Heart left ventricle (tissue), 16 donors: ENCODE measurements around the gene ANKRD24. TPM values are rescaled to one million over a fixed set of nuclear protein-coding genes. Genes with fewer than 3 reads are reported as not detected.

Experiments used
- ATAC-seq, 4 donors: fragments of 200-7000 bp; cut with Tn5 transposase; one replicate each; pipeline ENCODE4 v1.9.1; 2020 to 2022; ENCODE audit warnings: moderate library complexity in 4 of 4, mild to moderate bottlenecking in 3 of 4, moderate number of reproducible peaks in 1 of 4
- DNase-seq, 5 donors: peaks; one replicate each; pipeline ENCODE4 v3.0.0-alpha.2; 2020
- H3K27ac ChIP-seq, 12 donors: fragments of 200-600 bp; sonication (generic) in 4 of 12; one replicate each; pipeline versions ENCODE4 v1.5.0 to v1.8.0; 2016 to 2022; ENCODE audit warnings: mild to moderate bottlenecking in 2 of 12
- H3K27me3 ChIP-seq, 9 donors: fragments of 200-600 bp; sonication (generic) in 2 of 9; one replicate each; pipeline versions ENCODE4 v1.5.1 to v1.8.0; 2016 to 2022; ENCODE audit warnings: mild to moderate bottlenecking in 3 of 9
- H3K36me3 ChIP-seq, 9 donors: fragments of 200-600 bp; sonication (generic) in 2 of 9; one replicate each; pipeline versions ENCODE4 v1.5.0 to v1.8.0; 2018 to 2022; ENCODE audit warnings: mild to moderate bottlenecking in 2 of 9
- H3K4me1 ChIP-seq, 12 donors: fragments of 200-600 bp; sonication (generic) in 4 of 12; one replicate each; pipeline versions ENCODE4 v1.5.0 to v1.8.0; 2016 to 2022; ENCODE audit warnings: mild to moderate bottlenecking in 3 of 12
- H3K4me3 ChIP-seq, 12 donors: fragments of 200-600 bp; sonication (generic) in 4 of 12; one replicate each; pipeline versions ENCODE4 v1.5.0 to v1.8.0; 2017 to 2022; ENCODE audit warnings: mild to moderate bottlenecking in 9 of 12, moderate library complexity in 4 of 12
- H3K9me3 ChIP-seq, 12 donors: fragments of 200-600 bp; sonication (generic) in 4 of 12; one replicate each; pipeline versions ENCODE4 v1.5.0 to v1.8.0; 2016 to 2022; ENCODE audit warnings: mild to moderate bottlenecking in 1 of 12
- CTCF ChIP-seq, 12 donors: fragments of 200-600 bp; sonication (generic) in 4 of 12; IDR thresholded peaks; one replicate each; pipeline versions ENCODE4 v1.5.0 to v1.8.0; 2018 to 2022; ENCODE audit warnings: antibody characterized with exemption in 12 of 12, mild to moderate bottlenecking in 5 of 12
- POLR2A ChIP-seq, 2 donors: fragments of 450-650 bp; IDR thresholded peaks; one replicate each; pipeline ENCODE4 v1.6.1; 2017; ENCODE audit warnings: antibody characterized with exemption in 2 of 2, mild to moderate bottlenecking in 2 of 2, moderate library complexity in 2 of 2
- whole genome bisulfite sequencing, 4 donors: extraction: QIAGEN DNeasy Blood & Tissue Kit in 2 of 4; methylation state at CpG; one replicate each; pipeline versions ENCODE4 v1.1.5 to v1.1.7; 2013 to 2018; 5-methylcytosine and 5-hydroxymethylcytosine counted together
- intact Hi-C, 10 donors: fragments of 100-400 bp; cut with DNase I; formaldehyde crosslinking; loops; one replicate each; pipeline versions ENCODE4 v1.11.1 to v1.14.2; 2022
- polyA plus RNA-seq, 2 donors: library from polyadenylated mRNA; stranded (reverse); fragments of 200-250 nt; gene quantifications; one replicate each; pipeline ENCODE4 v1.2.3, GENCODE V29; 2013
- total RNA-seq, 9 donors: library from RNA; depleted of rRNA in 2 of 9; stranded (reverse); fragments of >200 nt in 2 of 9; fragmentation: NEBNext Ultra II Directional in 3 of 9; extraction: Animal tissue kit (Norgen Biotek cat#: 25700) in 3 of 9; gene quantifications; one replicate each; pipeline versions ENCODE4 v1.1.0 to v1.2.4, GENCODE V29; 2016 to 2023
- donor health status: ischemic (EF 13 %, LVEDD 7.1; RV severe dilation, severe dysfunction).
- donor health status: healthy with polysubstance abuse.
- donor health status: DM: no; HTN: yes; CAD: no.
- donor health status: DM: no; HTN: no; CAD: no.
- donor health status: ischemic (EF 25% LVEDD 6.9; RV normal size, moderate dysfunction).
- donor health status: ischemic (EF 25% LVEDD 5.7; RV mildly dilated, moderate dysfunction).
- donor health status: healthy.
- donor health status: DM: yes; HTN: yes; CAD: no.
- donor health status: ischemic (EF 35%, LVEDD 5.7; RV mildly dilated, moderate dysfunction).
- donor health status: nonischemic (EF 11% LVEDD 7.7; RV severe dilation, severe dysfunction).
- donor health status: DM: yes; HTN: yes; CAD: no.
- donor health status: PGD.
- donor health status: ischemic (EF 29% LVEDD 5.4; RV normal size, mild dysfunction).
- donor health status: nonischemic (EF 23%, LVEDD 6.1; RV moderate dilation, normal function).

Gene ANKRD24
- total and polyA plus RNA-seq, 11 donors, result 0.12 to 1.4 (median 0.38) TPM; not detected in 3

- TF ChIP-seq CTCF (IDR thresholded peaks at IDR 0.05), result no peak
- no peak for TF ChIP-seq POLR2A (IDR thresholded peaks at IDR 0.05)
- DNase-seq (no peak), ATAC-seq (no peak)
- H3K36me3 ChIP-seq, result no peaks in the 10 kb centered on the region
- peaks cover 0 to 28% (median 9%) of the 10 kb centered on the region in 9 donors for H3K27me3 ChIP-seq
- no peak overlapping the region for H3K27ac ChIP-seq
- no peaks in the 10 kb centered on the region for H3K9me3 ChIP-seq
- H3K4me3 ChIP-seq, result no peak overlapping the region
- intact Hi-C loops, result no loop called here
- H3K4me1 ChIP-seq, result peaks cover 0 to 8% (median 0%) of the 10 kb centered on the region in 12 donors
- WGBS, 4 donors, result 60 to 66% (median 62%) methylated on average over 15 of the region's 15 CpGs
These were observed 42.0 kb downstream of the ANKRD24 start for GRCh38 chr19:4224470-4224869.

GRCh38 chr19:4225885-4226284 is 43.4 kb downstream of the ANKRD24 start:
- TF ChIP-seq POLR2A (IDR thresholded peaks at IDR 0.05), result no peak
- TF ChIP-seq CTCF (IDR thresholded peaks at IDR 0.05), result no peak
- H3K27me3 ChIP-seq, result peaks cover 5 to 43% (median 16%) of the 10 kb centered on the region in 9 donors
- no peak for ATAC-seq
- WGBS, 4 donors, result 70 to 75% (median 74%) methylated on average over 8 of the region's 8 CpGs
- no peak overlapping the region for H3K4me3 ChIP-seq
- H3K4me1 ChIP-seq, result peaks cover 0 to 11% (median 0%) of the 10 kb centered on the region in 12 donors
- intact Hi-C loops, result no loop called here
- H3K9me3 ChIP-seq, result no peaks in the 10 kb centered on the region
- H3K36me3 ChIP-seq, result no peaks in the 10 kb centered on the region
- H3K27ac ChIP-seq, result no peak overlapping the region
- no peak for DNase-seq

- Histone ChIP-seq H3K4me3 (no peak overlapping the region), H3K27ac (no peak overlapping the region), H3K36me3 (no peaks in the 10 kb centered on the region), H3K9me3 (no peaks in the 10 kb centered on the region), H3K27me3 (peaks cover 5 to 59% (median 18%) of the 10 kb centered on the region in 9 donors), H3K4me1 (peaks cover 0 to 11% (median 0%) of the 10 kb centered on the region in 12 donors)
- no peak for ATAC-seq
- DNase-seq, result no peak
- intact Hi-C loops, result no loop called here
- no peak for TF ChIP-seq CTCF (IDR thresholded peaks at IDR 0.05)
- TF ChIP-seq POLR2A (IDR thresholded peaks at IDR 0.05), result no peak
These were observed 45.3 kb downstream of the ANKRD24 start for GRCh38 chr19:4227771-4228170.

- TF ChIP-seq POLR2A (IDR thresholded peaks at IDR 0.05) (no peak), CTCF (IDR thresholded peaks at IDR 0.05) (no peak)
- DNase-seq (no peak), ATAC-seq (no peak)
- peaks cover 0 to 11% (median 0%) of the 10 kb centered on the region in 12 donors for H3K4me1 ChIP-seq
- no peaks in the 10 kb centered on the region for H3K9me3 ChIP-seq
- intact Hi-C loops, result no loop called here
- H3K27me3 ChIP-seq, result peaks cover 5 to 69% (median 21%) of the 10 kb centered on the region in 9 donors
- no peak overlapping the region for H3K27ac ChIP-seq
- 62 to 69% (median 63%) methylated on average over 2 of the region's 2 CpGs for WGBS, 4 donors
- peak overlapping the region in 1 of 12 donors; percentile 25 for H3K4me3 ChIP-seq
- no peaks in the 10 kb centered on the region for H3K36me3 ChIP-seq
These were observed 46.3 kb downstream of the ANKRD24 start for GRCh38 chr19:4228765-4229178.
